GM12891 (cell line): ENCODE results near the gene ACSM3.
"Not testable (repeated sequence)": the region's sequence is repeated elsewhere in the genome, so short reads cannot be mapped to it uniquely, and the experiment has no call there.

ENCODE experiments used
- DNase-seq: peaks from one replicate; pipeline ENCODE4 v3.0.0; 2011; ENCODE audit warnings: low spot score; ENCODE audit not compliant: insufficient read length
- FAIRE-seq: peaks from 2 replicates; lab custom pipeline; 2011; peaks lifted over from hg19 to GRCh38; lab: Jason Lieb, UNC
- PAX5 ChIP-seq: IDR thresholded peaks from 2 replicates; pipeline ENCODE4 v1.6.1; 2011; ENCODE audit warnings: low read length, moderate library complexity, mild to moderate bottlenecking; ENCODE audit not compliant: insufficient read depth, severe bottlenecking
- POLR2A ChIP-seq: IDR thresholded peaks from 2 replicates; pipeline ENCODE4 v1.6.1; 2011; ENCODE audit warnings: low read depth, low read length, control low read depth
- POLR2AphosphoS5 ChIP-seq: IDR thresholded peaks from 2 replicates; pipeline ENCODE4 v1.6.1; 2011; ENCODE audit warnings: low read depth, low read length, control low read depth
- POU2F2 ChIP-seq: IDR thresholded peaks from 2 replicates; pipeline ENCODE4 v1.6.1; 2011; ENCODE audit warnings: low read depth, mild to moderate bottlenecking, control low read depth, low read length, moderate library complexity
- SPI1 ChIP-seq: IDR thresholded peaks from 2 replicates; pipeline ENCODE4 v1.6.1; 2011; ENCODE audit warnings: low read depth, low read length, control low read depth
- TAF1 ChIP-seq: IDR thresholded peaks from 2 replicates; pipeline ENCODE4 v1.6.1; 2011; ENCODE audit warnings: low read depth, low read length, control low read depth

Gene ACSM3

GRCh38 chr16:20750558-20750957 lies 13.3 kb upstream of the ACSM3 start:
- no peak for TF ChIP-seq SPI1
- no peak for TF ChIP-seq POLR2AphosphoS5
- no peak for TF ChIP-seq POU2F2
- TF ChIP-seq TAF1, result no peak
- no peak for TF ChIP-seq PAX5
- TF ChIP-seq POLR2A, result no peak
- no peak for DNase-seq
- FAIRE-seq, result no peak

- no peak for DNase-seq
- TF ChIP-seq SPI1, result no peak
- no peak for TF ChIP-seq POLR2A
- TF ChIP-seq POLR2AphosphoS5, result no peak
- TF ChIP-seq TAF1, result no peak
- TF ChIP-seq POU2F2, result no peak
- TF ChIP-seq PAX5, result no peak
- FAIRE-seq, result no peak
Measured at GRCh38 chr16:20753727-20754126, 10.1 kb upstream of the ACSM3 start.

GRCh38 chr16:20755238-20755637 lies 8.6 kb upstream of the ACSM3 start:
- no peak for DNase-seq
- TF ChIP-seq PAX5, result no peak
- no peak for TF ChIP-seq POLR2AphosphoS5
- no peak for TF ChIP-seq SPI1
- TF ChIP-seq POLR2A, result no peak
- no peak for TF ChIP-seq TAF1
- no peak for TF ChIP-seq POU2F2
- FAIRE-seq, result no peak

GRCh38 chr16:20755799-20756198 lies 8.0 kb upstream of the ACSM3 start:
- DNase-seq, FAIRE-seq: not testable (repeated sequence)

GRCh38 chr16:20760346-20760745 lies 3.5 kb upstream of the ACSM3 start:
- no peak for FAIRE-seq

GRCh38 chr16:20761175-20761574 lies 2.6 kb upstream of the ACSM3 start:
- no peak for DNase-seq
- TF ChIP-seq POU2F2, result no peak
- no peak for TF ChIP-seq POLR2A
- no peak for TF ChIP-seq TAF1
- no peak for TF ChIP-seq POLR2AphosphoS5
- no peak for TF ChIP-seq PAX5
- no peak for TF ChIP-seq SPI1
- FAIRE-seq, result no peak

More at GRCh38 chr16:20760346-20760745, 3.5 kb upstream of the ACSM3 start:
- TF ChIP-seq POLR2A (no peak), PAX5 (no peak), POLR2AphosphoS5 (no peak), TAF1 (no peak), SPI1 (no peak), POU2F2 (no peak)
- DNase-seq, result no peak

GRCh38 chr16:20762404-20763123 lies 1.2 kb upstream of the ACSM3 start:
- FAIRE-seq (no peak), DNase-seq (no peak)
- TF ChIP-seq POLR2AphosphoS5, result no peak
- no peak for TF ChIP-seq SPI1
- no peak for TF ChIP-seq TAF1
- no peak for TF ChIP-seq POU2F2
- no peak for TF ChIP-seq PAX5
- no peak for TF ChIP-seq POLR2A

GRCh38 chr16:20764448-20764847 lies 634 bp downstream of the ACSM3 start:
- FAIRE-seq, DNase-seq: not testable (repeated sequence)

GRCh38 chr16:20765732-20766131 lies 1.9 kb downstream of the ACSM3 start:
- TF ChIP-seq TAF1, result no peak
- no peak for TF ChIP-seq POLR2A
- TF ChIP-seq POU2F2, result no peak
- no peak for TF ChIP-seq SPI1
- TF ChIP-seq PAX5, result no peak
- no peak for TF ChIP-seq POLR2AphosphoS5

GRCh38 chr16:20766294-20766693 lies 2.5 kb downstream of the ACSM3 start:
- FAIRE-seq (no peak), DNase-seq (no peak)
- TF ChIP-seq SPI1, result no peak
- no peak for TF ChIP-seq POU2F2
- no peak for TF ChIP-seq TAF1
- TF ChIP-seq PAX5, result no peak
- no peak for TF ChIP-seq POLR2AphosphoS5
- no peak for TF ChIP-seq POLR2A

More at GRCh38 chr16:20765732-20766131, 1.9 kb downstream of the ACSM3 start:
- FAIRE-seq (no peak), DNase-seq (no peak)
